Measurements from ENCODE around the gene SPINK5.

Gene SPINK5

GRCh38 chr5:148091991-148092964, 28.5 kb downstream of the SPINK5 start:
- DNase-seq, result no peak

- no peak for DNase-seq
These were observed 30.6 kb downstream of the SPINK5 start for GRCh38 chr5:148094336-148094735.

- no peak for DNase-seq
These were observed 40.4 kb downstream of the SPINK5 start for GRCh38 chr5:148104226-148104625.

GRCh38 chr5:148107608-148108007, 43.8 kb downstream of the SPINK5 start:
- DNase-seq, result no peak

GRCh38 chr5:148113243-148113642, 49.5 kb downstream of the SPINK5 start:
- DNase-seq, result no peak

- no peak for DNase-seq
These were observed 56.5 kb downstream of the SPINK5 start for GRCh38 chr5:148120317-148120716.

GRCh38 chr5:148125641-148126040, 61.9 kb downstream of the SPINK5 start:
- no peak for DNase-seq

GRCh38 chr5:148135091-148136048, 71.6 kb downstream of the SPINK5 start:
- no peak for DNase-seq

- no peak for DNase-seq
These were observed 77.1 kb downstream of the SPINK5 start for GRCh38 chr5:148140846-148141245.

GRCh38 chr5:148141645-148142044, 77.9 kb downstream of the SPINK5 start:
- DNase-seq, result no peak

- no peak for DNase-seq
These were observed 82.1 kb downstream of the SPINK5 start for GRCh38 chr5:148145916-148146315.

- DNase-seq, result no peak
These were observed 82.7 kb downstream of the SPINK5 start for GRCh38 chr5:148146487-148146886.

- DNase-seq, result no peak
These were observed 83.6 kb downstream of the SPINK5 start for GRCh38 chr5:148147415-148147814.

GRCh38 chr5:148151872-148152271, 88.1 kb downstream of the SPINK5 start:
- DNase-seq, result no peak

- DNase-seq, result no peak
These were observed 89.0 kb downstream of the SPINK5 start for GRCh38 chr5:148152781-148153180.

GRCh38 chr5:148156609-148157008, 92.8 kb downstream of the SPINK5 start:
- DNase-seq, result no peak

GRCh38 chr5:148162038-148162437, 98.3 kb downstream of the SPINK5 start:
- DNase-seq, result no peak

- no peak for DNase-seq
These were observed 99.6 kb downstream of the SPINK5 start for GRCh38 chr5:148163345-148163744.

- DNase-seq, result no peak
These were observed 102.9 kb downstream of the SPINK5 start for GRCh38 chr5:148166550-148167283.

- no peak for DNase-seq
These were observed 104.5 kb downstream of the SPINK5 start, which contains the start of gene SPINK14 for GRCh38 chr5:148168246-148168645. Gene SPINK14 (plus strand): TSS chr5:148168546. CDS start chr5:148169733, 1,187 bp downstream.

- no peak for DNase-seq
These were observed 108.6 kb downstream of the SPINK5 start for GRCh38 chr5:148172377-148172776.

- no peak for DNase-seq
These were observed 112.7 kb downstream of the SPINK5 start for GRCh38 chr5:148176480-148176879.

GRCh38 chr5:148177207-148177606, 113.4 kb downstream of the SPINK5 start:
- no peak for DNase-seq

Measured in CD4-positive, alpha-beta T cell treated with Interleukin-15 for 1 hour (primary cell).